HG02885 (cell line): ENCODE data around the gene NOP14.
"Not testable (repeated sequence)": the region's sequence is repeated elsewhere in the genome, so short reads cannot be mapped to it uniquely, and the experiment has no call there.

Source experiments
- ATAC-seq: cut with Tn5 transposase; IDR thresholded peaks from one replicate; pipeline ENCODE4 v1.9.1; 2021; ENCODE audit warnings: mild to moderate bottlenecking; ENCODE audit not compliant: unreplicated experiment, poor library complexity

Gene NOP14

DNA sequence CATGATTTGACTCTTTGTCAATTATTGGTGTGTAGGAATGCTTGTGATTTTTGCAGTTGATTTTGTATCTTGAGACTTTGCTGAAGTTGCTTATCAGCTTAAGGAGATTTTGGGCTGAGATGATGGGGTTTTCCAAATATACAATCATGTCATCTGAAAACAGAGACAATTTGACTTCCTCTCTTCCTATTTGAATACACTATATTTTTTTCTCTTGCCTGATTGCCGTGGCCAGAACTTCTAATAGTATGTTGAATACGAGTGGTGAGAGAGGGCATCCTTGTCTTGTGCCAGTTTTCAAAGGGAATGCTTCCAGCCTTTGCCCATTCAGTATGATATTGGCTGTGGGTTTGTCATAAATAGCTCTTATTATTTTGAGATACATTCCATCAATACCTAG lies 44.9 kb downstream of the NOP14 start:
- not testable (repeated sequence) for ATAC-seq

DNA sequence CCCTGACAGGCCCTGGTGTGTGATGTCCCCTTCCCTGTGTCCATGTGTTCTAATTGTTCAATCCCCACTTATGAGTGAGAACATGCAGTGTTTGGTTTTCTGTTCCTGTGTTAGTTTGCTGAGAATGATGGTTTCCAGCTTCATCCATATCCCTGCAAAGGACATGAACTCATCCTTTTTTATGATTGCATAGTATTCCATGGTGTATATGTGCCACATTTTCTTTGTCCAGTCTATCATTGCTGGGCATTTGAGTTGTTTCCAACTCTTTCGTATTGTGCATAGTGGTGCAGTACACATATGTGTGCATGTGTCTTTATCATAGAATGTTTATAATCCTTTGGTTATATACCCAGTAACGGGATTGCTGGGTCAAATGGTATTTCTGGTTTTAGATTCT lies 46.5 kb downstream of the NOP14 start:
- ATAC-seq, result not testable (repeated sequence)

DNA sequence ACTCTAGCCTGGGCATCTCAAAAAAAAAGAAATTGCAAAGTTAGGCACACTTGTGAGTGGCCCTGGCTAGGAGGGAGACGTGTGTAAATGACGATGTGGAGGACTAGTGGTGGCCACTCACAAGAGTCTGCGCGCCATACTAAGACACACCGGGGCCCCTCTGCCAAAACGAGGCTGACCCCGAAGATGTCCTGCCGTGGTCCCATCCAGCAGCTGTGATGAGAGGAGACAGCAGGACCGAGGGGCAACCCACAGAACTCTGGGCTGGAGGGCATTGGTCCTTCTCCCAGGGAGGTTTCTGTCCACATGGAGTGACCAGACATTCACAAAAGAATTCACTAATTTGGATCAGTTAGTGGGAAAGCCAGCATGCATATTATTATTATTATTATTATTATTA lies 47.4 kb downstream of the NOP14 start:
- no peak for ATAC-seq

DNA sequence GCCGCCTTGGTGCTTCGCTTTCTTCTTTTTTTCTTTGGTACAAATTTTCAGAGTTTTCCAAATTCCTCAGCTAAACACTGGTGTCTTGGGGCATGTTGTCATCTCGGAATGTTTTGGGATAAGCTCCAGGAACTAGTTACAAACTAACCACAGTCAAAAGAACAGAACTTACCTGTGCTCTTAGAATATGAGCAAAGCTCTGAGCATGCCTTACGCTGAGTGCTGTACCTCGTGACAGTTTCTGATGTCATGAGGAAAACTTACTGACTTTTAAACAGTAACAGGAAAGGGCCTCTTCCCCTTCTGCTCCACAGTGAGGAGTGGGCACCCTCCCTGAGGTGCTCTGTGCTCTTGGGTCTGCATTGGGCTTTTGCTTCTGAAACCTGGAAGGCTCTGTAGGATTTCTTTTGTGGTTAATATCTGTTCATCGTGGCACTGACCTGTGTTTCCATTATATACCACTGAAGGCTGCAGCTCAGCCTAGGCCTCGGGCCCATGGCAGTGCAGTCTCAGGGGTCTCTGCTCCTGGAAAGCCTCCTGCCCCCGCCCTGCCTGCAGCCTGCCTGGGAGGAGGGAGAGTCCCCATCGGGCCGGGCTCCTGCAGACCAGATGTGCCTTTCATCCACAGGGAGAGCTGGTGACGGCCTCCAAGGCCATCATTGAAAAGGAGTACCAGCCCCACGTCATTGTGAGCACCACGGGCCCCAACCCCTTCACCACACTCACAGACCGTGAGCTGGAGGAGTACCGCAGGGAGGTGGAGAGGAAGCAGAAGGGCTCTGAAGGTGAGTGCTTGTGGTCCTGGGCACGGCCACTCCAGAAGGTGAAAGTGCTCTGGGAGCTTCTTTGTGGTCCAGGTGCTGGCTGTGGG lies 48.7 kb downstream of the NOP14 start:
- peak; percentile 50 for ATAC-seq

DNA sequence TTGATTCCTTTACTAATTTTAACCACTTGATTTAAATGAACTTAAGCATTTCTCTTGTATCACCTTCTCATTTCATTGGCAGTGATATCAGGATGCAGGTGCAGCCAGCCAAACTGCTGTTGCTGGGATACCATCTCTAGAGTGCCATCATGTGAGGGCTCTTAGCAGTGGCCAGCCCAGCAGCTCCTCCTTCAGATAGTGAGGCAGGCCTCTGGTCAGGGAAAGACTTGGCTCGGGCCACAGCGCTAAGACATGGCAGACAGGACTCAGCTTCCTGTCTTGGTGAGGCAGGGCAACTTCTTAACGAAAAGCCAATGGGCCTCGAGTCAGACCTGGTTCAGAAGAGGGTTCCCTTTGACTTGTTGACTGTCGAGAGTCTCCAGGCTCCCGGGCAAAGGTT lies 50.0 kb downstream of the NOP14 start:
- ATAC-seq, result no peak

DNA sequence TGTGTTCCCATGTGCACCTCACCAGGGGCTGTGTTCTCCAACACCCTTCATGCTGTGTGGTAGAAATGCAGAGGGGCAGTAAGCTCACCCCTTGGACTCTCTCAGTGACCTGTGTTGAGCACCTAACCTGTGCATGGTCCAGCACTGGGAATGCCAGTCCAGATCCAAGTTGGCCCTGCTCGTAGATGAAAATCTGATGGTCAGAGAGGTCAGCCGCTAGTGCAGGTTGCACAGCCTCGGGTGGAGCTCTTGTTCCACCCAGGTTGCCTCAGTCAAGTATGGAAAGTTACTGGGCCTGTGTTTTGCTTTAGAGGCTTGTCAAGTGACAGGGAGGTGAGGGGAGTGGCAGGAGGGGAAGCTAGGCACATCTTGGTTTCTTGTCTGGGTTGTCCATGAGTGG lies 51.3 kb downstream of the NOP14 start:
- no peak for ATAC-seq

DNA sequence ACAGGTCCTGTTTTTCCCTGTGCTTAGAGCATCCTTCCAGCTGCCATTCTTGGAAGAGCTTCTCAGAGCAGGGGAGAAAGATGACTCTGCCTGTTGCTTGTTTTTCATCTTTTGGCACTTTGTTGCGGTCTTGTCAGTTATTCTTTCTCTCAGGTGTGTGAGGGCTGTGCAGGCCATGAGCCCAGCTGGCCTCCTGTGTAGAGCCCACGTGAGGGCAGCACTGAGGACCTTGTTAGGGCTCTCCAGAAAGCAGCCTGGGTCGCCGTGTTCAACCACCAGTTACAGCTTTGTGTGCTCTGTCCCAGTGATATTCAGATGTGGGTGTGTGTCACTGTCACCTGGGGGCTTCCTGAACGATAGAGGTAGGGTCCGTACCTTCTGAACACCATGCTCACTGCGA lies 52.8 kb downstream of the NOP14 start:
- no peak for ATAC-seq

DNA sequence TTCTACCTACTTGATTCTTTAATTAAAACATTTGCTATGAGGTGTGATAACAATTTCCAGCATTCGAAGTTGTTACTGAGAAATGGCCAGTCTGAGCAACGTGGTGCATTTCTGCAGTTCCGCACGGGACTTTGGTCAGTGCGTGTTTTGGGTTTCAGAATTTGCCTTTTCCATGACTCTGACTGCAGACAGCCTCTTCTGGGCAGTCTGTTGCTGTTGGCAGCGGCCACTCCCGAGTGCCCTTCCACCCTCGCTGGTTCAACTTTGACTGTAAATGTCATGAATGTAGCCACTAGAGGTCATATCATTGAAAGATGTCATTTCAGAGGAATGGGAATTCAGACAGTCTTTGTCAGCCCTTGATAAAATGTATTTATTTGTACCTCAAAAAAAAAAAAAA lies 53.6 kb downstream of the NOP14 start:
- no peak for ATAC-seq

DNA sequence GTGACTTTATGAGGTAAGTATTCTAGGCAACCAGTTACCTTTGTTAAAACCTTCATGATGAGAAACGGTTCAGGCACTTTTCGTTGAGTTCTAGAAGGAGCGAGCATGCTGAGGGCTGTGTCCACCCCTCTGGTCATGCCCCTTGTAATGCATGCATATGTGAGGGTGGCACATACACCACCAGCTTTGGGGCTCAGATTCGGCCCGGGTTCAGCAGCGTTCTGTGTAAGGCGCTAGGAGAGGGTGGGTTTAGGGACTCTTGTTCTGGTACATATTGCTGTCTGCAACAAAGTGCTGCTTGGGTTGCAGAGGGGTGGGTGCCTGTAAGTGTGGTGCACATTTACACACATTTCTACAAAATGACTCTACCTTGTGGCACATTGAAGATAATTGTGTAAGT lies 54.5 kb downstream of the NOP14 start:
- ATAC-seq, result no peak

DNA sequence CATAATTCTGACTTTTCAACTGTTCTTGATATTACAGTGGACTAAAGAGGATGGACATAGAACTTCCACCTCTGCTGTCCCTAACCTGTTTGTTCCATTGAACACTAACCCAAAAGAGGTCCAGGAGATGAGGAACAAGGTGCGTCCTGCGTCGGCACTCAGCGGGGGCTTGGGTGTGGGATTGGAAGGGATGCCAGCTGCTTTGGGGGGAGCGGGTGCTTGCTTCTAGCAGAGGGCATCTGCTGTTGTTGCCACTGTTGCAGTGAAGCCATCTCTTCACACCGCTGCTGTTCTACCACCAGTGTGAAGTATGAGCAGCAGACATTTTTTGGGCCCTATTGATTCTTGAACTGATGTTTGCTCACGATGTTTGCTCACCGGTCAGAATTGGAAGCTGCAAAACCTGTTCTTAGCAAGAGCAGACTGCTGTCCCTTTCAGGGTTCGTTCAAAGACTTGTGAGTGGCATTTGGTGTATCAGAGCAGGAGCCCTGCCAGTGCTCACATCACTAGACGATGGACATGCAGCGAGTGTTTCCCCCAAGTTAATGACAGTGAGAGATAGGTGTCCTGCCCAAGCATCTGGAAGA lies 55.4 kb downstream of the NOP14 start:
- ATAC-seq, result no peak

DNA sequence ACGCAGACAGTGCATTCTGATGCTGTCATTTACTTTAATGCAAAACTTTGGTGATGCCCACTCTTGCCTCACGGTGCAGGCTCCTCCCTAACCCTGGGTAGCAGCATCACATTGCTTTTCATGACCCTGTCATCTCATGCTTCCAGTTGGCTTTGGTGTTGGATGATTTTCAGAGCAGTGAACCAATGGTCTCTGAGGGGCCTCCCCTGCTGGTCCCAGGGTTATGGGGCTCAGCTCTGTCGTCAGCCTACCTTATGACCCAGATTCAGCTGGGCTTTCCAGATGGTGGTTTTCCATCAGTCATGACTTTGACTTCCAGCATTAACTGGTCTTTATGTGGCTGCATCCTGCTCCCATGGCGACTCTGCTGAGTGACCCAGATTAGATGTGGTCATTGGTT lies 56.0 kb downstream of the NOP14 start:
- no peak for ATAC-seq

DNA sequence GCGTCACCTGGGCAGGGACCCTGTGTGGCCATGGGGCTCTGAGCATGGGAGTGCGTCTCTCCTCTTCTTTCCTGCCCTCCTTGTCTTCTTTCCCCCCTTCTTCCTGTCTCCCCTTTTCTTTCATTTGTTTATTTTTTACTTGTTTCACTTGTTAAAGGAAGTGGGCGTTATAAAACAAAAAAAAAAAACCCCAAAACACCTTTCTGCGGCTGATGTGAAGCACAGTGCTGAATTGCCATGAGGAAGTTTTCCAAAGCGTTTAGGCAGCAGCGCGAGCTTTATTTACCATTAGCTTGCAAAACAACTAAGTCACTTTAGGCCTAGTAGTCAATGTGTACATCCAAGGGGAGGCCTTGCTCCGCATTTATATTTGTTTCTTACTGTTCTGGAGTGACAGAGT lies 57.0 kb downstream of the NOP14 start:
- ATAC-seq, result no peak

DNA sequence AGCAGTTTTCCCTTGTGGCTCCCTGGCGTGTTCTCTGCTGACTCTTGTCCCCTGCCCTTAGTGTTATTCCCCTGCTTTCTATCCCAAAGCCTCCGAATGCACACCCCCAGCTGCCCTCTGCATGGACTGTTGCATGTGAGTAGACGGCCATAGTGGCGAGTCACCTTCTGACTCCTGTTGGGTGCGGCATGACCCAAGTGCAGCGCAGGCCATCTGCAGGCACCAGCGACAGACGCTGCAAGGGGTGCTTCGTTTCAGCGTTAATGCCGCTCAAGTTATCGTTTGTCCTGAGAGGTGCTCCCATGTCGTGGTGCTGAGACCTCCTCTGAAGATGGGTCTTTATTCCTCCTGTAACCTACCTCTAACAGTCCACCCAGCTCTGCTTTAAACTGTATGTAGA lies 57.7 kb downstream of the NOP14 start:
- no peak for ATAC-seq

DNA sequence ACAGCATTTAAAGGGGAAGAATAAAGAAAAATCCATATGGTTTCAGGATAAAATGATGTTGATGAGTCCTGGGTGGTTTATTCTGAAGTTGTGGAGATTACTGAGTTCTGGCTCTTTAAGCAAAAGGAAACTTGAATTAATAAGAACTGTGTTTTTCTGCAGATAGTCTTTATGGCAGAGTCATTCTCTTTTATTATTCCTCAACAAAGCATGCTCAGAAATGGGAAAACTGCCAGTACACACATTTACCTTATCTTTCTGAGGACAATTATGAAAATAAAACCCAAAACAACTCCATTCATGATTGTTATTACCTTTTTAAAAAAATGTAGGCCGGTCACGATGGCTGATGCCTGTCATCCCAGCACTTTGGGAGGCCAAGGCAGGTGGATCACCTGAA lies 61.1 kb downstream of the NOP14 start:
- no peak for ATAC-seq

DNA sequence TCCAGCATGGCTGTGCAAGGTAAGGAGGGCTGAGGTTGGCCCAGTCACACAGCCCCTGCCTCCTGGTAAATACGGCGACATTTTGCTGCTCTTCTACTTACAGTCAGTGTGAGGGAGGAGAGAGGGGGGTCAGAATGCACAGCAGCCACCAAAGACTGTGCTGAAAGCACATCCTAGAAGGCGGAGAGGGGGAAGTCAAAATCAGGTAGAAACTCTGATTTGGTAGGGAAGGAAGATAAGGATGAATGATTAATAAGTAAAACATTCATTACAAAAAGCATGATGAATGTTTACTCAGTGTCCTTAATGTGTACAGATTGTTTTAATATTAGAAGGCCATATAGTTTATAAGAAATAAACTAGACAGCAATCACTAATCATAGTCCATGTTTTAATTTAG lies 62.0 kb downstream of the NOP14 start:
- no peak for ATAC-seq

DNA sequence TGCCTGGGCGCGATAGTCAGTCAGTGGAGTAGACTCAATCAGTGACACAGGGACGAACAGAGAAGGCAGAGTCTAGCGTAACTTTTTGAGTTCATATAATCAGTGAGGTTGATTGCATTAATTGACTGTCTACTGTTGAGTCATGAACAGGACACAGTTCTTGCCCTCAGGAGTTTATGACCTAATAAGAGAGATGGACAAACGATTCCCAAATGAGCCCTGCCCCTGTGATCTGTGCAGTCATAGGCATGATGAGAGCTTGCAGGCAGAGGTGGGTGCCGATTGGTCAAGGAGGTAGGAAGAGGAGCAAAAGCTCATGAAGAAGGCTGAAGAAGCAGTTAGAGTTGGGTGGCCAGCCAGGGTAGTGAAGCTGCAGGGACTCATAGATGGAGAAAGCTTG lies 62.5 kb downstream of the NOP14 start:
- no peak for ATAC-seq

DNA sequence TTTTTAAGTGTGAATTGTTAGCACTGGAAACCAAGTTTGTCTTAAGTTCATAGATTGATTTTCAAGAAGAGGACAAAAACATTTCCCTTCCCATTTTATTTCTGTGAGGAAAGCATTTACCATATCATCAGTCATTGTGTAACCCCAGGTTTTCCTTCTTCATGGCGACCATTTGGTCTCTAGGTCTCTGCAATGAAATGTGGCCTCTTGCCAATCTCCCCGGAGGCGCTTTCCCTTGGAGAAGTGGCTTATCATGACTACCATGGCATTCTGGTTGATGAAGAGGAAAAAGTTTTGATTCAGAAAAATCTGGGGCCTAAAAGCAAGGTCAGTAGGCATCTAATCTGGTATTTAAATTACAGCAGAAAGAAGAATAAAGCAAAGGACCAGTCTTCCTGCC lies 65.2 kb downstream of the NOP14 start:
- ATAC-seq, result no peak

DNA sequence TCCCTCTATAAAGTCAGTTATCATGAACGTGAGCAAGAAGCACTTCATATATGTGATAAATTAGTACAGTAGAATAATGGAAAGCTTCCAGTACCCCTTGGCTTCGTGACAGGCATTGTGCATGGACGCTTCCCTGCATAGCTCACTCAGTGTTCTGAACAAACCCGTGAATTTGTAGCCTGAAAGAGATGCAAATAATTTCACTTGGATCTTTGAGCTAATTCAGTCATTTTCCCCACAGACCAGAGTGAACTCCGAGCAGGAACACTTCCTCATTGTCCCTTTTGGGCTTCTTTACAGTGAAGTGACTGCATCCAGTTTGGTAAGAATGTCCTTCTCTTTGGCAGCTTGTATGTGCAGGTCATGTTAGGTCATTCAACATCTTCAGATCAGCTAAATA lies 69.4 kb downstream of the NOP14 start:
- ATAC-seq, result no peak

DNA sequence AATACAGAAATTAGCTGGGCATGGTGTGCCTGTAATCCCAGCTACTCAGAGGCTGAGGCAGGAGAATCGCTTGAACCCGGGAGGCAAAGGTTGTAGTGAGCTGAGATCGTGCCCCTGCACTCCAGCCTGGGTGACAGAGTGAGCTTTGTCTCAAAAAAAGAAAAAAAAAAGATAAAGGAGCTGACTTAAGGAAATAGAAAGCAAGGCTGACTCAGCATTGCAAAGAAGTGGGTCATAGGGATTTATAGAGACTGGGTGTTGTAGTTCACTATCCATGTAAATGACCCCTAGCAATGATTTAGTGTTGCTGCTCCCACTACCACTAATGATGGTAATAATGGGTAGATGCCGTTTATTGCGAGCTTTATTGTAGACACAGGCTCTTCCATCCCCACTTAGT lies 71.9 kb downstream of the NOP14 start:
- ATAC-seq, result no peak

DNA sequence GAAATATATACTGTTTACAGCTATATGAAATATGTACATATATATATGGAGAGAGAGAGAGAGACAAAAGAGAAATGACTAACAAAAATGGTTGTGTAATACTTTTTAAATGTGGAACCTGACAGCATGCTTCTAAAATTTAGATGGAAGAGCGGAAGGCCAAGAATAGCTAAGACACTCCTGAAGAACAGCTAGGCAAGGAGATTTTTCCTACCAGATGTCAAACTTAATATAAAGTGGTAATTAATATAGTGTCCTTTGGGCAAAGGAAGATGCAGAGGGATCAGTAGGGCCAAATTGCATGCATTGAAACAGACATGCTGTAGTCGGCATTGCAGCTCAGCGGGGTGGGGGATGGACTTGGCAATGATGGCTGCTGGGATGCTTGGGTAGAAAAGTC lies 74.3 kb downstream of the NOP14 start:
- ATAC-seq, result no peak
